HG02610 (cell line): ENCODE measurements around the gene CSNK2A2.

Experiments
- ATAC-seq: cut with Tn5 transposase; IDR thresholded peaks from one replicate; pipeline ENCODE4 v1.9.1; 2021; ENCODE audit warnings: mild to moderate bottlenecking, moderate library complexity; ENCODE audit not compliant: unreplicated experiment

CSNK2A2 gene

GRCh38 chr16:58152246-58152868 is 45.5 kb downstream of the CSNK2A2 start:
- ATAC-seq = no peak

- ATAC-seq = no peak
Measured at GRCh38 chr16:58148526-58148925, 49.4 kb downstream of the CSNK2A2 start.

GRCh38 chr16:58148099-58148498 is 49.8 kb downstream of the CSNK2A2 start:
- ATAC-seq = no peak

- ATAC-seq = no peak
Measured at GRCh38 chr16:58138852-58139251, 59.1 kb downstream of the CSNK2A2 start.

- ATAC-seq = no peak
Measured at GRCh38 chr16:58137581-58137980, 60.3 kb downstream of the CSNK2A2 start.

GRCh38 chr16:58129097-58129936 is 68.6 kb downstream of the CSNK2A2 start, which contains the start of gene CFAP20:
Gene CFAP20, minus strand, starts transcription at chr16:58129381. Its CDS starts 266 bp downstream, at chr16:58129115.
- ATAC-seq = peak; percentile 92

- ATAC-seq = peak; percentile 1
Measured at GRCh38 chr16:58128711-58129096, 69.2 kb downstream of the CSNK2A2 start.

GRCh38 chr16:58128181-58128631 is 69.7 kb downstream of the CSNK2A2 start:
- no peak for ATAC-seq

- ATAC-seq = no peak
Measured at GRCh38 chr16:58127634-58128033, 70.3 kb downstream of the CSNK2A2 start.

GRCh38 chr16:58127033-58127556 is 70.8 kb downstream of the CSNK2A2 start:
- ATAC-seq = no peak

GRCh38 chr16:58126451-58126961 is 71.4 kb downstream of the CSNK2A2 start:
- ATAC-seq = no peak

- no peak for ATAC-seq
Measured at GRCh38 chr16:58125781-58126335, 72.0 kb downstream of the CSNK2A2 start.

- ATAC-seq = no peak
Measured at GRCh38 chr16:58125041-58125440, 72.9 kb downstream of the CSNK2A2 start.

- ATAC-seq = no peak
Measured at GRCh38 chr16:58124601-58124915, 73.3 kb downstream of the CSNK2A2 start.

GRCh38 chr16:58123896-58124600 is 73.9 kb downstream of the CSNK2A2 start:
- ATAC-seq = no peak

- ATAC-seq = no peak
Measured at GRCh38 chr16:58121132-58121531, 76.8 kb downstream of the CSNK2A2 start.

GRCh38 chr16:58120234-58120633 is 77.7 kb downstream of the CSNK2A2 start:
- ATAC-seq = no peak

GRCh38 chr16:58119509-58119845 is 78.4 kb downstream of the CSNK2A2 start:
- no peak for ATAC-seq

GRCh38 chr16:58118801-58119508 is 79.0 kb downstream of the CSNK2A2 start:
- no peak for ATAC-seq

- ATAC-seq = no peak
Measured at GRCh38 chr16:58116529-58116928, 81.4 kb downstream of the CSNK2A2 start.
